GM21529 (cell line): Measurements from ENCODE around the gene EP400.
"Not testable (repeated sequence)": the region's sequence is repeated elsewhere in the genome, so short reads cannot be mapped to it uniquely, and the experiment has no call there.

Experiments
- ATAC-seq: cut with Tn5 transposase; IDR thresholded peaks from one replicate; pipeline ENCODE4 v1.9.1; 2021; ENCODE audit not compliant: unreplicated experiment

Gene EP400

DNA sequence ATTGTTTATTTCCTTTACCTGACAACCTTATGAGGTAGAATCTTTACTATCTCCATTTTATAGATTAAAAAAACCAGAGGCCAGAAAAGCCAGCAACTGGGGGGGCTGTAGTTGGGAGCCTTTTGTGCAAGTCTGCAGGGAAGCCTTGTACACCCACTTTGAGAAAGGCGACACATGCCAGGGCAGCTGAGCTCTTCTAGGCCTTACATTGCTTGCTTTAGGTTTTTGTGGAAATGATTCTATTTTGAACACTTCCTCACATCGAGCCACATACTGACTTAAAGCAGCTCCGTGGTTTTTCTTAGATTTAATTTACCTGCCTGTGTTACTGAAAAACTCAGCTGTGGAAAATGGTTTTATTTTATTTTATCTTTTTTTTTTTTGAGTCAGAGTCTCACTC is 34.6 kb downstream of the EP400 start:
- ATAC-seq = no peak

GRCh38 chr12:131985510-131985875 is 35.8 kb downstream of the EP400 start:
- not testable (repeated sequence) for ATAC-seq

DNA sequence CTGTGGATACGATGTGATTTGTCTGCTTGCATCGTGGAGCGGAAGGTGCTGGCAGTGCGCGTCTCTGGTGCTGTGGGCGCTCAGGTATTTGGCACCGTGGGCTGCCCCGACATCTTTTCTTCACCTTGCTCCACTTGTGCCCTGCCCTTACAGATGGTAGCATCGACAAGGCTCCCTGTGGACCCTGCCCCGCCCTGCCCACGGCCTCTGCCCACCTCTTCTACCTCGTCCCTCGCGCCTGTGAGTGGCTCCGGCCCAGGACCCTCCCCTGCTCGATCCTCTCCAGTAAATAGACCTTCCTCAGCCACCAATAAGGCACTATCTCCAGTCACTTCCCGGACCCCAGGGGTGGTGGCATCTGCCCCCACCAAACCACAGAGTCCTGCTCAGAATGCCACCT is 36.6 kb downstream of the EP400 start:
- ATAC-seq = no peak

DNA sequence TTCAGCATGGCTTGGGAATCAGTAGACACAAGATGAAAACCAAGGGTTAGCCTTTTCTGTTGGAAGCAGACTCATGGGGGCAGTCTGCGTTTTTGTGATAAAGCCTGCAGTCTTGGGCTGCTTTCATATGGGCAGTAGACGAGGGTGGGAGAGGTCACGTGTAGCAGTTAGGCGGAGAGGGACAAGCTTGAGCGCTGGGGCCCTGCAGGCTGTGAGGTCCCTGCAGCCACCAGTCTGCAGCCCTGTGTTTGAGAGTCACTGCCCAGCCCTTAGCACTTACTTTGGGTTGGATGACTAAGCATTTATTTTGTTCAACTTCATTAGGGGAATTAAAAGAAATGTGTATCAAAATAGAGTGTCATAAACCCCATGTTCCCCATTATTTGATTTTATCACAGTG is 37.2 kb downstream of the EP400 start:
- no peak for ATAC-seq

GRCh38 chr12:131987552-131987951 is 37.8 kb downstream of the EP400 start:
- ATAC-seq = no peak

GRCh38 chr12:131988054-131988796 is 38.5 kb downstream of the EP400 start:
- no peak for ATAC-seq

DNA sequence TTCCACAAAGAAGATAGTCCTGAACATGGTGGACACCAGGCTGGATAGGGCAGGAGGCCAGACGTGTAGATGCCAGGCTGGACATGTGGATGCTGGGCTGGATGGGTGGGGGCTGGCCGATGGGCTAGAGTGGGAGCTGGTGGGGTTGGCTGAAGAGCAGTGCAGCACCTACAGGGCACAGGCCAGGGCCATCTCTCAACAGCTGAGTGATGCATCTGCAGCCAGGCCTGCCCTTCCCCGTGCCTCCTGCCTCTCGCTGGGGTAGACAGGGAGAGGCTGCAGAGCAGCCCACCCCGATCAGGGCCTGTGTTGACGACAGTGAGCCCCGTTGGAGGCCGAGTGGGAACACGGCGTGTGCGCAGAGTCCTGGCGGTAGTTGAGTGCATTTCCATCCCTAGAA is 39.3 kb downstream of the EP400 start:
- ATAC-seq = no peak

DNA sequence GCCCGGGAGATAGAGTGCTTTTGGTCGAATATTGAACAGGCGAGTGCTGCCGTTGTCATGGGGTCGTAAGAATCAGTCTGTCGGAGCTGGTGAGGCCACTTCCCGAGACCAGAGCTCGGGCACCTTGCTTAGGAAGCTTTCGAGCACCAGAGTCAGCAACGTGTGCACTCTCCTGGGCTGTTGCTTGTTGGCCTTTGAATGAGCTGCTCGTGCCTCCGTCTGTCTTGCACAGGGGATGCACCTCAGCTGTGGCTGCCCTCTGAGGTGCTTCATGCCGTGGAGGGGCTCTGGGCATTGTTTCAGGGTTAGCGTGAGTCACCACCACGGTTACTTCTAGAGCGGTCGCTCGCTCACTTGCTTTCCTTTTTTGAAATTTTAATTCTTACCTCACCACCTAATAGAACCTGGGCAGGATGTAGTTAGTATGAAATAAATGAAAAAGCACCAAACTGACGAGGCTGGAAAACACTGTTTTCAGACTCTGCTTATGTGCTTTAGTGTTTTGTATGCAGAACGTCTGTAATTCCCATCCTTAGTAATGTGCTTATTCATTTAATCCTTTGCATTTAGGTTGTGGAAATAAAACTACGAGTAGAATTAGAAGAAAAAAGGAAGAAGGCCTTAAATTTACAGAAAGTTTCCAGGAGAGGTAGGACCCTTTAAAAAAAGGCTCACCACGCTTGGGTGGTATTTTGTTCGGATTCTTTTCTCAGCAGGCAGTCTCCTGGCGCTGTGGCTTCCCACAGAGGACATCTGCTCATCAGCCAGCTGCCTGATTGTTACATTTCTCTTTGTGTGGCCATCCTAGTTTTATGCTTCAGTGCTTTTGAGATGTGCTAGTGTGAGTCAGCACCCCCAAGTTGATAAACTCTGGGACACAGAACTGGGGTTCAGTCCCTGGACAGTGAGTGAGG is 40.6 kb downstream of the EP400 start:
- no peak for ATAC-seq

- no peak for ATAC-seq
These were observed 41.2 kb downstream of the EP400 start for GRCh38 chr12:131990980-131991305.

GRCh38 chr12:131991816-131992430 is 42.2 kb downstream of the EP400 start:
- ATAC-seq = no peak

DNA sequence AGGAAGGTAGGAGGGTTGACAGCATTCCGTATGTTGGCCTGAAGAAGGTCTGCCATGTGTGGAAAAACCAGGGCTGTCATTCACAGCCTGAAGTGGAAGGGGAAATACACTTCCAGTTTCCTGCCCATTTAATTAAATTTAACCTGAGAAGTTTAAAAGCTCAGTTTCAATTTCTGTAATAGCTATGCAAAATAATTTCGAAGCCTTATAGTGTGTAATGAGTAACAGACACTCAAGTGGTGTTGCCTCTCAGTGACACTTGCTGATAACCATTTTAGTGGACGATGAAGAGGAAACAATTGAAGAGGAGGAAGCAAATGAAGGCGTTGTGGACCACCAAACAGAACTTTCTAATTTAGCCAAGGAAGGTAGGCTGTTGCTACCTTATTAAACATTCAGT is 44.8 kb downstream of the EP400 start:
- ATAC-seq = peak; percentile 87

GRCh38 chr12:132000286-132000872 is 50.6 kb downstream of the EP400 start:
- ATAC-seq = no peak

DNA sequence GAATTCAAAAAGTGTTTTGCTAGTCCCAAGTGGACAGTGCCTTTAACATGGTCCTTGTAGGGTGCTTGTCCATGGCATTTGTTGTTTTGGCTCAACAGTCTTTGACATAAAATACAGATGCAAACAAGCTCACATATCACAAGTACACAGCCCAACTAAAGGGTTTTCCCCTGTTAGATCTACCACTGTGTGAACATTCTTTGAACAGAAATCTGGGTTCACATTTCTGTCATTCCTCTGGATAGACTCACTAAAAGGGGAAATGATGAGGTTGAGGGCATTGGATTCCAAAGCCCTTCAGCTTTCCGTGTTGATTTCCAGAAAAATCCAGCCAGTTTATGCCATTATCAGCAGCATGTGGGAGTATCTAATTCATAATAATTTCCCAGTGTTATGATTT is 54.1 kb downstream of the EP400 start:
- ATAC-seq = no peak

- ATAC-seq = no peak
These were observed 55.2 kb downstream of the EP400 start for GRCh38 chr12:132004946-132005345.

GRCh38 chr12:132006056-132006680 is 56.4 kb downstream of the EP400 start:
- ATAC-seq = no peak

DNA sequence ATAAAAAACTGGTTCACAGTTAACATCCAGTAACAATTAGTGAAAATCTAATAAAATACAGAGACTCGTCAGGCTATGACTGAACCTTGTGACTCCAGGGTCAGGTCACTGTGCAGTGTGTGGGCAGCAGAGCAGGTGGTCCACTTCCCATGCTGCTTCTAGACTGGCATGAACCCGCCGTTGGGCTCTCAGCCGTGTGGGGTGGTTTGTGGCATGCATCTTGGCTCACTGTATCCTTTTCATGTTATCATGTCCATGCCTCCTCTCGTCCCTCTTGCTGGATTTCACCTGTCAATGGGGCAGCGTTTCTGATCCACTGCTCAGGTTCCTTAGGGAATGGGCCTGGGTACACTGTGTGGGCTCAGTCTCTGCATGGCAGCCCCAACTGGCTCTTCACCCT is 57.3 kb downstream of the EP400 start:
- no peak for ATAC-seq

GRCh38 chr12:132009336-132009859 is 59.7 kb downstream of the EP400 start:
- ATAC-seq = no peak

DNA sequence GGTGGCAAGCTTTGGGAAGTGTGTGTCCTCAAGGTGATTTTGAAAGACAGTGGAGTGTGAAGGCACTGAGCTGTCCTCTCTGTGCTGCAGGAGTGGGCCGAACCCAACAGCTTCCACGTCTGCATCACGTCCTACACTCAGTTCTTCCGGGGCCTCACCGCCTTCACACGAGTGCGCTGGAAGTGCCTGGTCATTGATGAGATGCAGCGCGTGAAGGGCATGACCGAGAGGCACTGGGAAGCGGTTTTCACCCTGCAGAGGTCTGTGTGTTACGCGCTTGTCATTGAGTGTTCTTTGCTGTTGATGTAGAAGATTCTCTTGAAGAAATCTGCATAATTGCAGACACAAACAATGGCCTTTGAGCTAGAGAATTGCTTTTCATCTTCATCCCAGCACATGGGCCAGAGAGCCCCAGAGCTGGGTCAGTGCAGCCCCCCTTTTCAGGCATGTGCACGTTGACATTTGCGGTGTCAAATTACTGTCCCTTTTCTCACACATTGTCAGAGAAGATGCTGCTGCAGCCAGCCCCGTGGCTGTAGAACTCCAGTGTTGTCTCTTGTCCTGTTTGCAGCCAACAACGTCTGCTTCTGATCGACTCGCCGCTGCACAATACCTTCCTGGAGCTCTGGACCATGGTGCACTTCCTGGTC is 63.3 kb downstream of the EP400 start:
- no peak for ATAC-seq

DNA sequence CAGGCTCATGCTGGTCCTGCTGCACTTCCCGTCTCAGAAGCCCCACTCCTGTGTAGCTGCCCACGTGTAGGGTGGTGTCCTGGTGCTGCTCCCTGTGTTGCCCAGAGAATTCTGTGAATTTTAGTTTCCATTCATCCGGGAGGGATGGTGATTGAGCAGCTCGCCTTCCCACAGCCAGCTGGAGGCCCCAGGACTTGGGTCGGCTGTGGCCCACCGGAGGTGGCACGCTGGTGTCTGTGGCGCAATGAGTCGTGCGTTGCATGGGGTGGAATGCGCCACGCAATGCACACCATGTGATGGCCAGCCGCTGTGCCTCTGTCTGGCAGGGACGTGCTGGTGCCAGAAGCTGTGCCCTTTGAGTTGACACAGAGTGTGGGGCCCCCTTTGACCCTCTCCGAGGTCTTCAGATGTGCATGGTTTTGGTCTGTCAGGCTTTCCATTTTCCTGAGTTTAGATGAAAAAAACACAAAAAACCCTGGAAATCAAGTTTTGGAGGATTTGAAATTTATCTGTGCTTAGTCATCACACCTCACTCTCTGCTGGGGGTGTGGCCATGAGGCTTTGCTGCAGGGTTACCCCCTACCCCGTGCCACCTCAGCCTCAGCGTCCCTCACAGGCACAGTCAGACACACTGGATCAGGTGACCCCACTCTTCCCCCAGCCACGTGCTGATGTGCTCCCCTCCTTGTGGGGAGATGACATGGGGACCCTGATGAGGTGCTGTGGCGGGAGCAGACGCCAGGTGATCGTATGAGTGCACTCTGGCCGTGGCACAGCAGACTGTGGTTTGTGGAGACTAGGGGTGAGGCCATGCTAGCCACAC is 64.6 kb downstream of the EP400 start:
- ATAC-seq = no peak

DNA sequence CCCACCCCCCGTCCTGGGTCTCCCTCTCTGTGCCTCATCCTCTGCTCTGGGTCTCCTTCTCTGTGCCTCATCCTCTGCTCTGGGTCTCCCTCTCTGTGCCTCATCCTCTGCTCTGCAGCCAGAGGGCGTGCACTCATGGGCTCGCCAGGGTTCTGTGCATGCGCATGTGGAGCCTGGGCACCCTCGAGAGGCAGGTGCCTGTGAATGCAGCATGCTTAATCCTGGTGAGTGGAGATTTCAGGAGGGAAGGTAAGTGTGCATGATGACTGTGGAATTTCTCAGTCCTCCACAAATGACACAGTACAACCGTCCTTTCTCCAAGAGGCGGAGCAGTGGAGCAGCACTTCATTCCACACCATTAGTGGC is 65.2 kb downstream of the EP400 start:
- ATAC-seq = no peak
